Pancreas (tissue), 10 donors: ENCODE data around the gene RB1. TPM values are rescaled to one million over a fixed set of nuclear protein-coding genes. Genes with fewer than 3 reads are reported as not detected.
A peak's percentile ranks its signal among the peaks of the same experiment; 100 is the strongest.

Source experiments
- ATAC-seq, 4 donors: fragments of 200-7000 bp; cut with Tn5 transposase; one replicate each; pipeline versions ENCODE4 v1.8.0 to v1.9.1; 2020; ENCODE audit warnings: mild to moderate bottlenecking in 4 of 4, moderate library complexity in 4 of 4
- DNase-seq, 6 donors: peaks; one replicate each; pipeline ENCODE4 v3.0.0-alpha.2; 2020
- FAIRE-seq: peaks from 2 replicates; lab custom pipeline; 2012; peaks lifted over from hg19 to GRCh38; lab: Jason Lieb, UNC
- H3K27ac ChIP-seq, 4 donors: fragments of 200-600 bp; sonication (generic); 1 replicate in 3 of 4; 2 replicates in 1 of 4; pipeline versions ENCODE4 v1.5.0 to v1.8.0; 2020
- H3K27me3 ChIP-seq, 4 donors: fragments of 200-600 bp; one replicate each; pipeline ENCODE4 v1.8.0; 2021
- H3K36me3 ChIP-seq, 3 donors: fragments of 200-600 bp; sonication (generic) in 1 of 3; one replicate each; pipeline versions ENCODE4 v1.5.0 to v1.8.0; 2020 to 2021
- H3K4me1 ChIP-seq, 3 donors: fragments of 200-600 bp; one replicate each; pipeline ENCODE4 v1.8.0; 2021
- H3K4me3 ChIP-seq, 4 donors: fragments of 200-600 bp; sonication (generic) in 2 of 4; one replicate each; pipeline versions ENCODE4 v1.5.0 to v1.8.0; 2020 to 2021
- H3K9me3 ChIP-seq, 4 donors: fragments of 200-600 bp; one replicate each; pipeline ENCODE4 v1.8.0; 2021
- WGBS, 2 donors: extraction: QIAGEN DNeasy Blood & Tissue Kit; methylation state at CpG; one replicate each; pipeline ENCODE4 v1.1.7; 2013; 5-methylcytosine and 5-hydroxymethylcytosine counted together
- intact Hi-C, 3 donors: fragments of 100-400 bp; cut with DNase I; formaldehyde crosslinking; loops; one replicate each; pipeline versions ENCODE4 v1.11.1 to v1.14.2; 2022
- polyA plus RNA-seq, 2 donors: library from polyadenylated mRNA; stranded (reverse); fragments of 200-250 nt; gene quantifications; one replicate each; pipeline ENCODE4 v1.2.3, GENCODE V29; 2013
- total RNA-seq, 6 donors: library from RNA; stranded (reverse); fragmentation: NEBNext Ultra II Directional in 4 of 6; extraction: Animal tissue kit (Norgen Biotek cat#: 25700) in 4 of 6; gene quantifications; one replicate each; pipeline versions ENCODE4 v1.2.1 to v1.2.4, GENCODE V29; 2021 to 2023
- TF ChIP-seq, protein P1 (sequence below), 4 donors: fragments of 200-600 bp; sonication (generic) in 3 of 4; IDR thresholded peaks; one replicate each; pipeline versions ENCODE4 v1.5.0 to v1.8.0; 2021; ENCODE audit warnings: antibody characterized with exemption in 4 of 4
- donor health status: healthy with polysubstance abuse.
- donor health status: DM: no; HTN: no; CAD: no; lungs with moderate emphysema.
- donor health status: DM: no; HTN: no; CAD: no.
- donor health status: control.
- donor health status: control.
- donor health status: Bipolar disorder and iron deficiency.
- donor health status: DM: yes; HTN: yes; CAD: no.
- donor health status: DM: no; HTN: no; CAD: no.
- donor health status: DM: no; HTN: no; CAD: no.
- donor health status: DM: yes; HTN: yes; CAD: no.

Gene RB1
- total and polyA plus RNA-seq, 8 donors, result 5.0 to 23.0 (median 10.9) TPM

DNA sequence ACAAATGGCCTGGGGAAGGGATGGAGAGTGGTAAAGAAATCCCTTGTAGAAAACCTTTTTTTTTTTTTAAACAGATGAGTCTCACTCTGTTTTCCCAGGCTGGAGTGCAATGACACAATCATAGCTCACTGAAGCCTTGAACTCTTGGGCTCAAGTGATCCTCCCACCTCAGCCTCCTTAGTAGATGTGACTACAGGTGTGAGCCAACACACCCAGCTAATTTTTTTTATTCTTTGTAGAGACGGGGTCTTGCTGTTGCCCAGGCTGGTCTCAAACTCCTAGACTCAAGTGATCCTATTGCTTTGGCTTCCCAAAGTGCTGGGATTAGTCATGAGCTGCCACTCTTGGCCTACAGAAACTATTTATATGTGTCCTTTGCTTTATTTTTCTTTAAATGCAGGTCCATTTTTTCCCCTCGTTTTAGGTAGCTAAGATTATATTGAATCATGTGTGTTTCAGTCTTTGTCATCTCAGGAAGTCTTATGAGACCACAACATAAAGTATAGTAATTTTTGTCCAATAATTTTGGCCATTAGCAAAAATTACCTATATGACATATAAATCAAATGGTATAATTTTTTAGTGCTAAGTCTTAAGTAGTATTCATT is 98.9 kb downstream of the RB1 start:
- FAIRE-seq (no peak), DNase-seq (no peak), ATAC-seq (no peak)
- peak overlapping the region in 1 of 4 donors; percentile 49 for H3K27ac ChIP-seq
- intact Hi-C loops, result no loop called here
- H3K4me1 ChIP-seq, result peaks cover 0 to 41% (median 33%) of the 10 kb centered on the region in 3 donors
- WGBS, 2 donors, result 69 to 72% methylated on average over 2 of the region's 2 CpGs
- H3K36me3 ChIP-seq, result no peaks in the 10 kb centered on the region
- no peak overlapping the region for H3K4me3 ChIP-seq
- H3K27me3 ChIP-seq, result no peaks in the 10 kb centered on the region
- no peaks in the 10 kb centered on the region for H3K9me3 ChIP-seq
- TF ChIP-seq, protein P1, sequence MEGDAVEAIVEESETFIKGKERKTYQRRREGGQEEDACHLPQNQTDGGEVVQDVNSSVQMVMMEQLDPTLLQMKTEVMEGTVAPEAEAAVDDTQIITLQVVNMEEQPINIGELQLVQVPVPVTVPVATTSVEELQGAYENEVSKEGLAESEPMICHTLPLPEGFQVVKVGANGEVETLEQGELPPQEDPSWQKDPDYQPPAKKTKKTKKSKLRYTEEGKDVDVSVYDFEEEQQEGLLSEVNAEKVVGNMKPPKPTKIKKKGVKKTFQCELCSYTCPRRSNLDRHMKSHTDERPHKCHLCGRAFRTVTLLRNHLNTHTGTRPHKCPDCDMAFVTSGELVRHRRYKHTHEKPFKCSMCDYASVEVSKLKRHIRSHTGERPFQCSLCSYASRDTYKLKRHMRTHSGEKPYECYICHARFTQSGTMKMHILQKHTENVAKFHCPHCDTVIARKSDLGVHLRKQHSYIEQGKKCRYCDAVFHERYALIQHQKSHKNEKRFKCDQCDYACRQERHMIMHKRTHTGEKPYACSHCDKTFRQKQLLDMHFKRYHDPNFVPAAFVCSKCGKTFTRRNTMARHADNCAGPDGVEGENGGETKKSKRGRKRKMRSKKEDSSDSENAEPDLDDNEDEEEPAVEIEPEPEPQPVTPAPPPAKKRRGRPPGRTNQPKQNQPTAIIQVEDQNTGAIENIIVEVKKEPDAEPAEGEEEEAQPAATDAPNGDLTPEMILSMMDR (IDR thresholded peaks at IDR 0.05), result no peak

DNA sequence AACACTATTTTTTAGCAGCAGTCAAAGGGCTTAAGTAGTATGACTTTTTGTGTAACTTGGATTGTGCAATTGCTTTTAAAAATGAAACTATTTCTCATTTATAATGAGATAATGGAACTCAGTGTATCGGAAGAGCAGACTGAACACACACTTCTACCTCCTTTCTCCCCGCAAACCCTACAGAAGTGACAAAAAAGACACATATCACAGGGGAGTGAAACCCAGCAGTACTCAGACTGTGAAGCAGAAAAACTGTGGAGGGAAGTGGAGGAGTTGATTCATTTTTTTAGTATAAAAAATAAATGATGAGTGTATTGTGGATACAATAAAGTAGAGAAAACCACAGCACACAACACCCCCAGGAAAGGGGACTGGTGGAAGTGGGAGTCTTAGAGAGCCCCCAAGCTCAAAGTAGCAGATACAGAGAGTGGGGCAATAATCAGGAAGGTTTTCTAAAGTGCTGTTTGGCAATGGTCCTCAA is 99.6 kb downstream of the RB1 start:
- Histone ChIP-seq H3K4me3 (no peak overlapping the region), H3K36me3 (no peaks in the 10 kb centered on the region), H3K4me1 (peaks cover 0 to 39% (median 25%) of the 10 kb centered on the region in 3 donors), H3K27me3 (no peaks in the 10 kb centered on the region), H3K9me3 (no peaks in the 10 kb centered on the region), H3K27ac (peak overlapping the region in 2 of 4 donors; percentile 17 to 49)
- ATAC-seq, result peak in 3 of 4 donors; percentile 37 to 58 (median 44)
- intact Hi-C loops, result no loop called here
- TF ChIP-seq, protein P1 (IDR thresholded peaks at IDR 0.05), result no peak
- DNase-seq, result no peak
- 58 to 69% methylated on average over 2 of the region's 2 CpGs for WGBS, 2 donors
- no peak for FAIRE-seq

DNA sequence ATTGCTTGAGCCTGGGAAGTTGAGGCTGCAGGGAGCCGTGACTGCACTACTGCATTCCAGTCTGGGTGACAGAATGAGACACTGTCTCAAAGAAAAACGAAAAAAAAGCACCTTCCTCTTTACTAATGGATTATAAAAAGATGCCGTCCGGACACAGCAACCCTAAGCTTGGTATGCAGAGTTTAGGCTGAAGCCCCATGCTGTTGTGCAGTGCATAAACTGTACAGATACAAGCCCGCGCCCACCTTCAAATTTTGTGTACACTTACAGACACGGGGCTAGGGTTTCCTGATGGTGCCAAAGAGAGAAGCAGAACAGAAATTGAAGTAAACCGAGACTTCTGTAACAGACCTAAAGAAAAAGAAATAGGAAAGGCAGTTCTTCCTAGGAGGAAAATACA is 100.4 kb downstream of the RB1 start:
- no peak for FAIRE-seq
- Histone ChIP-seq H3K4me1 (peaks cover 0 to 32% (median 18%) of the 10 kb centered on the region in 3 donors), H3K4me3 (no peak overlapping the region), H3K9me3 (no peaks in the 10 kb centered on the region), H3K27ac (peak overlapping the region in 2 of 4 donors; percentile 17 to 49), H3K27me3 (no peaks in the 10 kb centered on the region), H3K36me3 (no peaks in the 10 kb centered on the region)
- no peak for DNase-seq
- ATAC-seq, result peak in 1 of 4 donors; percentile 33
- intact Hi-C loops, result no loop called here
- WGBS, 2 donors, result 87 to 91% methylated on average over 8 of the region's 8 CpGs
- TF ChIP-seq, protein P1 (IDR thresholded peaks at IDR 0.05), result no peak

DNA sequence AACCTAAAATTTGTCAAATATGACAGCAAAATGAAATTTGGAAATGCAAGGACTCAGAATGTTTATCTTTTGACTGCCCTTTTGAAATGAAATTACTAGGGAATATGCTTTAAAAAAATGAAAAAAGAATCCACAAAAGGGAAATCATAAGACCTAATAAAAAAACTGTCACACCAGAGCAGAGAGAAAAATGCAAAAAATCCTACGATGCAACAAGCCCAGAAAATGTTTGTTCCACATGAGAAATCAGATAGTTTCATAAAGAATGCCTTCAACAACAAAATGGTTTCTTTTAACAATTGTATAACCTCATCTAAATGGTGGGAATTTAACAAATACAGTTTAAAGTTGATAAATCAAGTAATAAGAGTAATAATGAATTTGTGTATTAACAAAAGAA is 101.4 kb downstream of the RB1 start:
- FAIRE-seq, result no peak
- Histone ChIP-seq H3K36me3 (no peaks in the 10 kb centered on the region), H3K27ac (no peak overlapping the region), H3K4me3 (no peak overlapping the region), H3K9me3 (no peaks in the 10 kb centered on the region), H3K27me3 (no peaks in the 10 kb centered on the region), H3K4me1 (peaks cover 0 to 22% (median 12%) of the 10 kb centered on the region in 3 donors)
- intact Hi-C loops, result no loop called here
- 74 to 82% methylated on average over 1 of the region's 1 CpG for WGBS, 2 donors
- TF ChIP-seq, protein P1 (IDR thresholded peaks at IDR 0.05), result no peak
- ATAC-seq, result no peak
- no peak for DNase-seq

DNA sequence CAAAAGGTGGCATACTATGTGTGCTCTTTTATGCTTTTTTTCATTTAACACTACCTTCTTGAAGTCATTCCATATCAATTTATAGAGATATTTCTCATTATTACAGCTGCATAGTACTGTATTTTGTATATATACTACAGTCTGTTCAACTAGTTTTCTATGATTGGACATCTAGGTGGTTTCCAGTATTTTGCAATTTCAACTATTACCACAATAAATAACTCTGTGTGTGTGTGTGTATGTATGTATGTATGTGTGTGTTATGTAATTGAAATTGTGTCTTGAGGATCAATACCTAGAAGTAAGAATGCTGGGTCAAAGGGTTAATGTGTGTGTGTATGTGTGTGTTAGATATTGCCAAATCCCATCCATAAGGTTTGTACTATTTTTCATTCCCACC is 102.3 kb downstream of the RB1 start:
- DNase-seq (no peak), ATAC-seq (no peak), FAIRE-seq (no peak)
- Histone ChIP-seq H3K36me3 (no peaks in the 10 kb centered on the region), H3K4me3 (no peak overlapping the region), H3K27me3 (no peaks in the 10 kb centered on the region), H3K9me3 (no peaks in the 10 kb centered on the region), H3K4me1 (peaks cover 0 to 14% (median 4%) of the 10 kb centered on the region in 3 donors), H3K27ac (no peak overlapping the region)
- intact Hi-C loops, result no loop called here
- TF ChIP-seq, protein P1 (IDR thresholded peaks at IDR 0.05), result no peak
